Caco-2 (cell line): ENCODE data around the gene ABCC5. TPM values are rescaled to one million over a fixed set of nuclear protein-coding genes. Genes with fewer than 3 reads are reported as not detected.

Experiments used
- BruUV-seq: library from RNA; stranded (reverse); fragments of 400-500 nt; replicated peaks from 2 replicates; lab custom pipeline; 2021; lab: Mats Ljungman, UMichigan
- CTCF ChIA-PET: fragments of 300-600 bp; sonication (Branson Sonifier 250); formaldehyde crosslinking; loops from one replicate; lab custom pipeline; 2022; ENCODE audit warnings: antibody characterized with exemption; lab: Charles Lee
- POLR2A ChIA-PET: fragments of 300-600 bp; sonication (Branson Sonifier 250); formaldehyde crosslinking; loops from one replicate; lab custom pipeline; 2022; ENCODE audit warnings: antibody characterized with exemption; lab: Charles Lee
- DNase-seq, 2 experiments: peaks; one replicate each; pipeline versions ENCODE4 v3.0.0 to v3.0.0-alpha.2; 2020 to 2022
- H3K27me3 ChIP-seq: replicated peaks from 2 replicates; pipeline ENCODE4 v1.6.0; 2011; ENCODE audit warnings: low read length; ENCODE audit not compliant: control insufficient read depth, insufficient read depth
- H3K36me3 ChIP-seq: 2 replicates; pipeline ENCODE4 v1.5.1; 2011; ENCODE audit warnings: low read length; ENCODE audit not compliant: control insufficient read depth, insufficient read depth
- H3K4me1 ChIP-seq: fragments of 250-450 bp; sonication (Bioruptor Pico); 2 replicates; pipeline ENCODE4 v1.5.1; 2020; ENCODE audit warnings: mild to moderate bottlenecking
- H3K4me3 ChIP-seq: 2 replicates; pipeline ENCODE4 v1.5.1; 2011; ENCODE audit warnings: low read depth, mild to moderate bottlenecking, control low read depth, low read length
- H3K9me3 ChIP-seq: fragments of 250-450 bp; sonication (Bioruptor Pico); 2 replicates; pipeline ENCODE4 v1.5.1; 2020; ENCODE audit warnings: mild to moderate bottlenecking, moderate library complexity
- H3K27ac Mint-ChIP-seq: one replicate; pipeline ENCODE4 v1.8.0; 2022; ENCODE audit warnings: mixed read lengths; ENCODE audit not compliant: unreplicated experiment
- H3K27me3 Mint-ChIP-seq: one replicate; pipeline ENCODE4 v1.8.0; 2022; ENCODE audit warnings: mixed read lengths; ENCODE audit not compliant: insufficient read depth, unreplicated experiment
- H3K36me3 Mint-ChIP-seq: one replicate; pipeline ENCODE4 v1.8.0; 2022; ENCODE audit warnings: mild to moderate bottlenecking, mixed read lengths; ENCODE audit not compliant: insufficient read depth, unreplicated experiment
- H3K4me1 Mint-ChIP-seq: one replicate; pipeline ENCODE4 v1.8.0; 2022; ENCODE audit warnings: low read depth, mixed read lengths; ENCODE audit not compliant: unreplicated experiment
- H3K4me3 Mint-ChIP-seq: one replicate; pipeline ENCODE4 v1.8.0; 2022; ENCODE audit warnings: mild to moderate bottlenecking, moderate library complexity, mixed read lengths; ENCODE audit not compliant: unreplicated experiment
- H3K9me3 Mint-ChIP-seq: one replicate; pipeline ENCODE4 v1.8.0; 2022; ENCODE audit warnings: mixed read lengths; ENCODE audit not compliant: unreplicated experiment
- intact Hi-C: fragments of 100-400 bp; cut with micrococcal nuclease; formaldehyde crosslinking; loops from one replicate; pipeline ENCODE4 v1.10.0; 2022; ENCODE audit not compliant: unreplicated experiment
- total RNA-seq: library from RNA; stranded (reverse); gene quantifications from 2 replicates; pipeline ENCODE4 v1.2.3, GENCODE V29; 2022
- TF ChIP-seq, protein P1 (sequence below), 2 experiments: fragments of 200-600 bp in 1 of 2; IDR thresholded peaks; 1 replicate in 1 of 2; 2 replicates in 1 of 2; pipeline versions ENCODE4 v1.5.1 to v1.8.0; 2011 to 2022; ENCODE audit warnings: antibody characterized with exemption in 1 of 2, control low read depth in 1 of 2, inconsistent platforms in 1 of 2, low read depth in 1 of 2, low read length in 1 of 2, mild to moderate bottlenecking in 1 of 2, moderate library complexity in 1 of 2; ENCODE audit not compliant: insufficient read depth in 1 of 2, severe bottlenecking in 1 of 2, unreplicated experiment in 1 of 2

ABCC5 gene
- total RNA-seq, 1 experiment from 2014 or later: 21.3 TPM

- TF ChIP-seq, protein P1, sequence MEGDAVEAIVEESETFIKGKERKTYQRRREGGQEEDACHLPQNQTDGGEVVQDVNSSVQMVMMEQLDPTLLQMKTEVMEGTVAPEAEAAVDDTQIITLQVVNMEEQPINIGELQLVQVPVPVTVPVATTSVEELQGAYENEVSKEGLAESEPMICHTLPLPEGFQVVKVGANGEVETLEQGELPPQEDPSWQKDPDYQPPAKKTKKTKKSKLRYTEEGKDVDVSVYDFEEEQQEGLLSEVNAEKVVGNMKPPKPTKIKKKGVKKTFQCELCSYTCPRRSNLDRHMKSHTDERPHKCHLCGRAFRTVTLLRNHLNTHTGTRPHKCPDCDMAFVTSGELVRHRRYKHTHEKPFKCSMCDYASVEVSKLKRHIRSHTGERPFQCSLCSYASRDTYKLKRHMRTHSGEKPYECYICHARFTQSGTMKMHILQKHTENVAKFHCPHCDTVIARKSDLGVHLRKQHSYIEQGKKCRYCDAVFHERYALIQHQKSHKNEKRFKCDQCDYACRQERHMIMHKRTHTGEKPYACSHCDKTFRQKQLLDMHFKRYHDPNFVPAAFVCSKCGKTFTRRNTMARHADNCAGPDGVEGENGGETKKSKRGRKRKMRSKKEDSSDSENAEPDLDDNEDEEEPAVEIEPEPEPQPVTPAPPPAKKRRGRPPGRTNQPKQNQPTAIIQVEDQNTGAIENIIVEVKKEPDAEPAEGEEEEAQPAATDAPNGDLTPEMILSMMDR (IDR thresholded peaks at IDR 0.05; ENCODE audit: insufficient read depth in 1 of 2, low read depth in 1 of 2, low read length in 1 of 2, severe bottlenecking in 1 of 2, unreplicated experiment in 1 of 2): no peak
- intact Hi-C loops: loop anchor here (2.0 to 5.0 kb wide), 2 partner anchors 63 to 111 kb away; no protein-coding TSS in a partner anchor
- Mint-ChIP-seq H3K4me1 (no peaks in the 10 kb centered on the region), H3K27me3 (no peaks in the 10 kb centered on the region), H3K27ac (no peak overlapping the region), H3K9me3 (no peaks in the 10 kb centered on the region), H3K4me3 (no peak overlapping the region), H3K36me3 (peaks cover 16% of the 10 kb centered on the region)
- Histone ChIP-seq H3K27me3 (no peaks in the 10 kb centered on the region), H3K4me1 (no peaks in the 10 kb centered on the region), H3K4me3 (no peak overlapping the region), H3K36me3 (no peaks in the 10 kb centered on the region), H3K9me3 (no peaks in the 10 kb centered on the region)
- ChIA-PET POLR2A (interaction anchor here (0.6 kb wide), 2 partner anchors 33 to 227 kb away, joined by 3 to 4 read pairs; no protein-coding TSS in a partner anchor), CTCF (interaction anchor here (0.6 to 1.4 kb wide), 3 partner anchors 111 to 123 kb away, joined by 3 to 8 read pairs (median 6); no protein-coding TSS in a partner anchor)
- DNase-seq: no peak
- no TSS peak for BruUV-seq
Measured at GRCh38 chr3:184015381-184016019, 2.2 kb downstream of the ABCC5 start.

GRCh38 chr3:184011937-184012889 is 5.5 kb downstream of the ABCC5 start:
- Mint-ChIP-seq H3K4me1 (peaks cover 7% of the 10 kb centered on the region), H3K4me3 (no peak overlapping the region), H3K27me3 (no peaks in the 10 kb centered on the region), H3K9me3 (no peaks in the 10 kb centered on the region), H3K36me3 (peaks cover 15% of the 10 kb centered on the region), H3K27ac (no peak overlapping the region)
- ChIA-PET CTCF (no interaction called here), POLR2A (no interaction called here)
- Histone ChIP-seq H3K4me1 (no peaks in the 10 kb centered on the region), H3K4me3 (no peak overlapping the region), H3K9me3 (no peaks in the 10 kb centered on the region), H3K27me3 (no peaks in the 10 kb centered on the region), H3K36me3 (no peaks in the 10 kb centered on the region)
- intact Hi-C loops: no loop called here
- no TSS peak for BruUV-seq
- no peak for DNase-seq
- TF ChIP-seq, protein P1 (IDR thresholded peaks at IDR 0.05; ENCODE audit: insufficient read depth in 1 of 2, low read depth in 1 of 2, low read length in 1 of 2, severe bottlenecking in 1 of 2, unreplicated experiment in 1 of 2): no peak

GRCh38 chr3:184011230-184011876 is 6.3 kb downstream of the ABCC5 start:
- Mint-ChIP-seq H3K27ac (no peak overlapping the region), H3K27me3 (no peaks in the 10 kb centered on the region), H3K36me3 (peaks cover 19% of the 10 kb centered on the region), H3K4me1 (peaks cover 8% of the 10 kb centered on the region), H3K4me3 (no peak overlapping the region), H3K9me3 (no peaks in the 10 kb centered on the region)
- Histone ChIP-seq H3K36me3 (no peaks in the 10 kb centered on the region), H3K4me3 (no peak overlapping the region), H3K4me1 (peaks cover 4% of the 10 kb centered on the region; the same call in 1 of the 2 replicates), H3K9me3 (no peaks in the 10 kb centered on the region), H3K27me3 (no peaks in the 10 kb centered on the region)
- ChIA-PET CTCF (interaction anchor here (1.2 kb wide), 1 partner anchor 116 kb away, joined by 3 read pairs; no protein-coding TSS in a partner anchor), POLR2A (no interaction called here)
- TF ChIP-seq, protein P1 (IDR thresholded peaks at IDR 0.05; ENCODE audit: insufficient read depth in 1 of 2, low read depth in 1 of 2, low read length in 1 of 2, severe bottlenecking in 1 of 2, unreplicated experiment in 1 of 2): no peak
- BruUV-seq: no TSS peak
- intact Hi-C loops: no loop called here
- DNase-seq: no peak
